Heart left ventricle (tissue), 16 donors: Measurements from ENCODE around the gene ADIRF. TPM values are rescaled to one million over a fixed set of nuclear protein-coding genes. Genes with fewer than 3 reads are reported as not detected.

ENCODE experiments used
- ATAC-seq, 4 donors: fragments of 200-7000 bp; cut with Tn5 transposase; one replicate each; pipeline ENCODE4 v1.9.1; 2020 to 2022; ENCODE audit warnings: moderate library complexity in 4 of 4, mild to moderate bottlenecking in 3 of 4, moderate number of reproducible peaks in 1 of 4
- DNase-seq, 5 donors: peaks; one replicate each; pipeline ENCODE4 v3.0.0-alpha.2; 2020
- H3K27ac ChIP-seq, 12 donors: fragments of 200-600 bp; sonication (generic) in 4 of 12; one replicate each; pipeline versions ENCODE4 v1.5.0 to v1.8.0; 2016 to 2022; ENCODE audit warnings: mild to moderate bottlenecking in 2 of 12
- H3K27me3 ChIP-seq, 9 donors: fragments of 200-600 bp; sonication (generic) in 2 of 9; one replicate each; pipeline versions ENCODE4 v1.5.1 to v1.8.0; 2016 to 2022; ENCODE audit warnings: mild to moderate bottlenecking in 3 of 9
- H3K36me3 ChIP-seq, 9 donors: fragments of 200-600 bp; sonication (generic) in 2 of 9; one replicate each; pipeline versions ENCODE4 v1.5.0 to v1.8.0; 2018 to 2022; ENCODE audit warnings: mild to moderate bottlenecking in 2 of 9
- H3K4me1 ChIP-seq, 12 donors: fragments of 200-600 bp; sonication (generic) in 4 of 12; one replicate each; pipeline versions ENCODE4 v1.5.0 to v1.8.0; 2016 to 2022; ENCODE audit warnings: mild to moderate bottlenecking in 3 of 12
- H3K4me3 ChIP-seq, 12 donors: fragments of 200-600 bp; sonication (generic) in 4 of 12; one replicate each; pipeline versions ENCODE4 v1.5.0 to v1.8.0; 2017 to 2022; ENCODE audit warnings: mild to moderate bottlenecking in 9 of 12, moderate library complexity in 4 of 12
- H3K9me3 ChIP-seq, 12 donors: fragments of 200-600 bp; sonication (generic) in 4 of 12; one replicate each; pipeline versions ENCODE4 v1.5.0 to v1.8.0; 2016 to 2022; ENCODE audit warnings: mild to moderate bottlenecking in 1 of 12
- CTCF ChIP-seq, 12 donors: fragments of 200-600 bp; sonication (generic) in 4 of 12; IDR thresholded peaks; one replicate each; pipeline versions ENCODE4 v1.5.0 to v1.8.0; 2018 to 2022; ENCODE audit warnings: antibody characterized with exemption in 12 of 12, mild to moderate bottlenecking in 5 of 12
- POLR2A ChIP-seq, 2 donors: fragments of 450-650 bp; IDR thresholded peaks; one replicate each; pipeline ENCODE4 v1.6.1; 2017; ENCODE audit warnings: antibody characterized with exemption in 2 of 2, mild to moderate bottlenecking in 2 of 2, moderate library complexity in 2 of 2
- WGBS, 4 donors: extraction: QIAGEN DNeasy Blood & Tissue Kit in 2 of 4; methylation state at CpG; one replicate each; pipeline versions ENCODE4 v1.1.5 to v1.1.7; 2013 to 2018; 5-methylcytosine and 5-hydroxymethylcytosine counted together
- intact Hi-C, 10 donors: fragments of 100-400 bp; cut with DNase I; formaldehyde crosslinking; loops; one replicate each; pipeline versions ENCODE4 v1.11.1 to v1.14.2; 2022
- polyA plus RNA-seq, 2 donors: library from polyadenylated mRNA; stranded (reverse); fragments of 200-250 nt; gene quantifications; one replicate each; pipeline ENCODE4 v1.2.3, GENCODE V29; 2013
- total RNA-seq, 9 donors: library from RNA; depleted of rRNA in 2 of 9; stranded (reverse); fragments of >200 nt in 2 of 9; fragmentation: NEBNext Ultra II Directional in 3 of 9; extraction: Animal tissue kit (Norgen Biotek cat#: 25700) in 3 of 9; gene quantifications; one replicate each; pipeline versions ENCODE4 v1.1.0 to v1.2.4, GENCODE V29; 2016 to 2023
- donor health status: ischemic (EF 13 %, LVEDD 7.1; RV severe dilation, severe dysfunction).
- donor health status: healthy with polysubstance abuse.
- donor health status: DM: no; HTN: yes; CAD: no.
- donor health status: DM: no; HTN: no; CAD: no.
- donor health status: ischemic (EF 25% LVEDD 6.9; RV normal size, moderate dysfunction).
- donor health status: ischemic (EF 25% LVEDD 5.7; RV mildly dilated, moderate dysfunction).
- donor health status: healthy.
- donor health status: DM: yes; HTN: yes; CAD: no.
- donor health status: ischemic (EF 35%, LVEDD 5.7; RV mildly dilated, moderate dysfunction).
- donor health status: nonischemic (EF 11% LVEDD 7.7; RV severe dilation, severe dysfunction).
- donor health status: DM: yes; HTN: yes; CAD: no.
- donor health status: PGD.
- donor health status: ischemic (EF 29% LVEDD 5.4; RV normal size, mild dysfunction).
- donor health status: nonischemic (EF 23%, LVEDD 6.1; RV moderate dilation, normal function).

The ADIRF gene
- total and polyA plus RNA-seq, 11 donors, result 21.2 to 189 (median 41.1) TPM

DNA sequence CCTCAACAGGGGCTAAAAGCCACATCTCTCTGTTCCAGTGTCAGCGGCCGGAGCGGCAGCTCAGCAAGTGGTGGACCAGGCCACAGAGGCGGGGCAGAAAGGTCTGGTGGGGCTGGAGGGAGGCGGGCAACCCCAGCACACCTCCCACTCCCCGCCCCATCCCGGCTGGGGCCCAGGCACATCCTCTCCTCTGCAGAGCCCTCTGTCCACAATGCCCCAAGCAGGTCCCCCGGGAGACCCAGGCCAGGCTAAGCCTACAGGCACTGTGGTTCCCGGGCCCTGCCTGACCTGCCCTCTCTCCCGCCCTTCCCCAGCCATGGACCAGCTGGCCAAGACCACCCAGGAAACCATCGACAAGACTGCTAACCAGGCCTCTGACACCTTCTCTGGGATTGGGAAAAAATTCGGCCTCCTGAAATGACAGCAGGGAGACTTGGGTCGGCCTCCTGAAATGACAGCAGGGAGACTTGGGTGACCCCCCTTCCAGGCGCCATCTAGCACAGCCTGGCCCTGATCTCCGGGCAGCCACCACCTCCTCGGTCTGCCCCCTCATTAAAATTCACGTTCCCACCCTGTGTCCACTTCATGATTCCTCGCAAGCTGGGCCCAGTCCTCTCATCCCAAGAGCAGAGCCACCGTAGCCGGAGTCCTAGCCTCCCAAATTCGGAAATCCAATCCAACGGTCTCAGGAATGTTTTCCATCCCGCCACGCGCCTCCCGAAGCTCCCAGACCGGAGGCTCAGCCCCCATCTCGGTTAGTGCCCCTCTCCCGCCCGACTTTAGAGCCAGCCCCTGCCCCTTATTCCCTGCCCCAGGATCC is 2.1 kb downstream of the ADIRF start:
- Histone ChIP-seq H3K36me3 (no peaks in the 10 kb centered on the region), H3K9me3 (no peaks in the 10 kb centered on the region), H3K4me3 (peak overlapping the region; percentile 41 to 84 (median 65)), H3K27ac (peak overlapping the region; percentile 77 to 98 (median 92)), H3K4me1 (peaks cover 7 to 66% (median 47%) of the 10 kb centered on the region in 12 donors), H3K27me3 (peaks cover 0 to 11% (median 0%) of the 10 kb centered on the region in 9 donors)
- WGBS, 4 donors, result 35 to 55% (median 43%) methylated on average over 26 to 30 of the region's 30 CpGs
- DNase-seq (peak; percentile 86 to 90 (median 87)), ATAC-seq (peak; percentile 46 to 75 (median 55))
- intact Hi-C loops, result loop anchor here in 5 of 10 donors (5.0 to 10.0 kb wide), 3 partner anchors 33 to 124 kb away; partner anchors contain the start of genes GLUD1 (in 3 of the 5) and SHLD2 (in 2 of the 5)
- peak in 1 of 2 donors; percentile 50 for TF ChIP-seq POLR2A (IDR thresholded peaks at IDR 0.05)
- no peak for TF ChIP-seq CTCF (IDR thresholded peaks at IDR 0.05)

- Histone ChIP-seq H3K36me3 (no peaks in the 10 kb centered on the region), H3K4me3 (peak overlapping the region; percentile 41 to 84 (median 65)), H3K27me3 (peaks cover 0 to 11% (median 0%) of the 10 kb centered on the region in 9 donors), H3K9me3 (no peaks in the 10 kb centered on the region), H3K4me1 (peaks cover 7 to 63% (median 46%) of the 10 kb centered on the region in 12 donors), H3K27ac (peak overlapping the region; percentile 77 to 98 (median 92))
- intact Hi-C loops, result loop anchor here in 5 of 10 donors (5.0 to 10.0 kb wide), 3 partner anchors 34 to 124 kb away; partner anchors contain the start of genes GLUD1 (in 3 of the 5) and SHLD2 (in 2 of the 5)
- DNase-seq (peak in 1 of 5 donors; percentile 93), ATAC-seq (peak in 2 of 4 donors; percentile 30 to 38)
- 7 to 13% (median 9%) methylated on average over 6 to 20 of the region's 20 CpGs; no CpG with 5 or more reads in 1 of the 4 donors for WGBS, 4 donors
- TF ChIP-seq POLR2A (IDR thresholded peaks at IDR 0.05), result peak; percentile 12 to 81
- TF ChIP-seq CTCF (IDR thresholded peaks at IDR 0.05), result no peak
These were observed 2.6 kb downstream of the ADIRF start for GRCh38 chr10:86970982-86971231.

DNA sequence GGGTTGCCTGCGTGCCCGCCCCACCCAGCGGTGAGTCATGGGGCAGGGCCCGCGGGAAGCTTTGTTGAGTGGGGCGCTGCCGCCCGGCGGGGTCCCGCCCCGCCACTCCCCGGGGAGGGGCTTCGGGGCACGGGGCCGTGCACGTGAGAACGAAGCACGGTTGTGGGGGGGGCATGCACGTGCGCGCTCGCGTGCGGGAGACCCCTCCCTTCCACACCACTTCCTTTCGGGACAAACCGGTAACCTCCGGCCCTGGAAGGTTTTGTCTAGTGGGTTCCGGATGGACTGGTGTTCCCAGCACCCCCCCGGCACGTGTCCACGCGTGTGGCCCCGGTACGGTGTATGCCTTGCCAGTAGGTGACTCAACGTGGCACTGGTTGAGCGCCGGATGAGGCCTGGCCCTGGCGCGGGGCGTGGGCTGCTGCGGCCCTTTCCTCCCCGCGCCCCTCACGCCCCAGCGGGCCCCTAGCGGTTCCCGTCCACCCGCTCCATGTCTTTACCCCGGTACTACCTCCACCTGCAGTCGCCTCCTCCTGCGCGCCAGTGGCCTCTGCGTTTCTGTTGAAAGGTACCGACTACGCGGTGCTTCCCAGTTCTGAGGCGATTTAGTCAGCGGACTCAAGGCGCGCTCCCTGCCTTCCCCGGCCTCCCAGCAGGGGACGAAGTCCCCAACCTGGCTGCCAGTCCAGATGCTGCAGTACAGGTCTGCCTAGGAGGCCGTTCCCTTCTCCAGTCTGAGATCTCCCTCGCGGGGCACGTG is 3.1 kb downstream of the ADIRF start:
- Histone ChIP-seq H3K27me3 (peaks cover 0 to 11% (median 0%) of the 10 kb centered on the region in 9 donors), H3K4me3 (peak overlapping the region; percentile 41 to 84 (median 65)), H3K36me3 (no peaks in the 10 kb centered on the region), H3K4me1 (peaks cover 7 to 58% (median 42%) of the 10 kb centered on the region in 12 donors), H3K27ac (peak overlapping the region; percentile 77 to 98 (median 92)), H3K9me3 (no peaks in the 10 kb centered on the region)
- intact Hi-C loops, result loop anchor here in 5 of 10 donors (5.0 to 10.0 kb wide), 3 partner anchors 34 to 123 kb away; partner anchors contain the start of genes GLUD1 (in 3 of the 5) and SHLD2 (in 2 of the 5)
- peak in 4 of 5 donors; percentile 90 to 92 (median 91) for DNase-seq
- TF ChIP-seq POLR2A (IDR thresholded peaks at IDR 0.05) (no peak), CTCF (IDR thresholded peaks at IDR 0.05) (peak in 1 of 12 donors; percentile 14)
- peak; percentile 44 to 87 (median 84) for ATAC-seq
- 7 to 30% (median 8%) methylated on average over 26 to 66 of the region's 66 CpGs for WGBS, 4 donors
